ENCODE data around the gene RNF125.

DNA sequence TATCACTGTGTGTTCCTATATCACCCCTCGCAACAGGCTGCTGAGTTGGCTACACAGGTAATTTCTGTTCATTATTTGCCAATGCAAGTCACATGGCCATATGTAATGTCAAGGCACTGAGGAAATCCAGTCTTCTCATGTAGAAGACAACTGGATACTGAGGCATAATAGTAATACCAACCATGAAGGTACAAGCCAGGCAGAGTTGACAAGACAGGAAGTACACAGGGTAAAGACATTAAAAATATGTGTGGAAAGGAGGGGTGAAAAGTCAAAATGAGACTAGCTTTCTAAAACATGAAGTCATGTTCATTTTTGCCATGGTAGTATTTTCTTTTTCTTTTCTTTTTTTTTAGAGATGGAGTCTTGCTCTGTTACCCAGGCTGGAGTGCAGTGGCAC is 55.6 kb downstream of the RNF125 start:
- no peak for TF ChIP-seq FOXM1 (IDR thresholded peaks at IDR 0.05; ENCODE audit: borderline replicate concordance)
- no peak for TF ChIP-seq BHLHE40 (IDR thresholded peaks at IDR 0.05; ENCODE audit: borderline replicate concordance)
- TF ChIP-seq FOXK2 (IDR thresholded peaks at IDR 0.05): no peak
- no peak for TF ChIP-seq SP1 (IDR thresholded peaks at IDR 0.05)
- TF ChIP-seq ARNT (IDR thresholded peaks at IDR 0.05): no peak

Data from HEK293T (cell line).